Loucy (cell line): ENCODE data around the gene PSMC3IP.

ENCODE experiments used
- EZH2phosphoT487 ChIP-seq: fragments of 200-600 bp; IDR thresholded peaks from 2 replicates; pipeline ENCODE4 v1.6.1; 2018; ENCODE audit warnings: antibody characterized with exemption, mild to moderate bottlenecking, moderate library complexity, borderline replicate concordance
- TF ChIP-seq, protein P1 (sequence below): fragments of 200-600 bp; sonication (generic); conservative IDR thresholded peaks from 2 replicates; pipeline ENCODE4 v1.5.1; 2014; ENCODE audit warnings: mild to moderate bottlenecking, antibody characterized with exemption, low read length

- TF ChIP-seq, protein P1, sequence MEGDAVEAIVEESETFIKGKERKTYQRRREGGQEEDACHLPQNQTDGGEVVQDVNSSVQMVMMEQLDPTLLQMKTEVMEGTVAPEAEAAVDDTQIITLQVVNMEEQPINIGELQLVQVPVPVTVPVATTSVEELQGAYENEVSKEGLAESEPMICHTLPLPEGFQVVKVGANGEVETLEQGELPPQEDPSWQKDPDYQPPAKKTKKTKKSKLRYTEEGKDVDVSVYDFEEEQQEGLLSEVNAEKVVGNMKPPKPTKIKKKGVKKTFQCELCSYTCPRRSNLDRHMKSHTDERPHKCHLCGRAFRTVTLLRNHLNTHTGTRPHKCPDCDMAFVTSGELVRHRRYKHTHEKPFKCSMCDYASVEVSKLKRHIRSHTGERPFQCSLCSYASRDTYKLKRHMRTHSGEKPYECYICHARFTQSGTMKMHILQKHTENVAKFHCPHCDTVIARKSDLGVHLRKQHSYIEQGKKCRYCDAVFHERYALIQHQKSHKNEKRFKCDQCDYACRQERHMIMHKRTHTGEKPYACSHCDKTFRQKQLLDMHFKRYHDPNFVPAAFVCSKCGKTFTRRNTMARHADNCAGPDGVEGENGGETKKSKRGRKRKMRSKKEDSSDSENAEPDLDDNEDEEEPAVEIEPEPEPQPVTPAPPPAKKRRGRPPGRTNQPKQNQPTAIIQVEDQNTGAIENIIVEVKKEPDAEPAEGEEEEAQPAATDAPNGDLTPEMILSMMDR = no peak
- no peak for TF ChIP-seq EZH2phosphoT487
These were observed 14.0 kb downstream of the PSMC3IP start for GRCh38 chr17:42563543-42563942.
